GM12891 (cell line): ENCODE measurements around the gene TSHZ2.

Source experiments
- POLR2A ChIP-seq: IDR thresholded peaks from 2 replicates; pipeline ENCODE4 v1.6.1; 2011; ENCODE audit warnings: low read depth, low read length, control low read depth
- POLR2AphosphoS5 ChIP-seq: IDR thresholded peaks from 2 replicates; pipeline ENCODE4 v1.6.1; 2011; ENCODE audit warnings: low read depth, low read length, control low read depth
- POU2F2 ChIP-seq: IDR thresholded peaks from 2 replicates; pipeline ENCODE4 v1.6.1; 2011; ENCODE audit warnings: low read depth, mild to moderate bottlenecking, control low read depth, low read length, moderate library complexity
- SPI1 ChIP-seq: IDR thresholded peaks from 2 replicates; pipeline ENCODE4 v1.6.1; 2011; ENCODE audit warnings: low read depth, low read length, control low read depth
- TAF1 ChIP-seq: IDR thresholded peaks from 2 replicates; pipeline ENCODE4 v1.6.1; 2011; ENCODE audit warnings: low read depth, low read length, control low read depth

GRCh38 chr20:53510262-53510661, 538.1 kb downstream of the TSHZ2 start:
- TF ChIP-seq POLR2AphosphoS5 (no peak), POLR2A (no peak), SPI1 (no peak), TAF1 (no peak), POU2F2 (no peak)
